NCI-H2081 treated with DMSO at 0.1 percent for 48 hours (cell line): ENCODE data around the gene CPPED1.
"Not testable (repeated sequence)": the region's sequence is repeated elsewhere in the genome, so short reads cannot be mapped to it uniquely, and the experiment has no call there.

Experiments used
- DNase-seq: peaks from one replicate; lab custom pipeline; 2025; lab: John Stamatoyannopoulos, UW

CPPED1 gene

GRCh38 chr16:12767897-12768296 lies 35.8 kb downstream of the CPPED1 start:
- DNase-seq = no peak

- DNase-seq = no peak
Observed at GRCh38 chr16:12766853-12767252, 36.8 kb downstream of the CPPED1 start.

- not testable (repeated sequence) for DNase-seq
Observed at GRCh38 chr16:12766208-12766607, 37.5 kb downstream of the CPPED1 start.

DNA sequence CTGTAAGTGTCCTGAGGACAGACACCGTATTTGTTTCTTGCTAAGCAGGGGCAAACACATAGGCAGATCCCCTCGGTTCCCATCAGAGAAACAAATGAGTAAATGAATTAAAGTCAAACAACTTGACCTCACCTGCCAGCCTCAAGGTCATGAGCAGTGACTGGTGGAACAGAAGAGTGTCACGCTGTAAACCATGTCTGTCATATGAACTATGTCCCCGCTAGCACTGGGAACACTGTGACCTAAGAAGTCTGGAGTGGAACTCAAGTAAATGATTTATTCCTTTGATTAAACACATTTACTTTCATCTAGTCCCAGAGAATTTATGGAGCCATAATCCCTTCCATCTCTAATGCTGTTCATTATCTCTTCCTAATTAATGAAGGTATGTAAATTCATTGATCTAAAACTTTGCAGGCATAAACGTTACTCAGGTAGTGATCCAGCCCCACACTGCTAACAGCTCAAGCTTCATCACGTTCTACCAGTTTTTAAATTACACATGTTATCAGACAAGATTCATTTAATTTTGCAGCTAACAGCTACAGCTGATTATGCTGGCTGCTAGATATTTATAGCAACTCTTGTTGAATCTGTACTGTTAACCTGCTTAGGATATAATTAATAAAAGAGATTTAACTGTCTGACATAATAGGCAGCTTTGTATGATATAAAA lies 38.7 kb downstream of the CPPED1 start:
- no peak for DNase-seq

DNA sequence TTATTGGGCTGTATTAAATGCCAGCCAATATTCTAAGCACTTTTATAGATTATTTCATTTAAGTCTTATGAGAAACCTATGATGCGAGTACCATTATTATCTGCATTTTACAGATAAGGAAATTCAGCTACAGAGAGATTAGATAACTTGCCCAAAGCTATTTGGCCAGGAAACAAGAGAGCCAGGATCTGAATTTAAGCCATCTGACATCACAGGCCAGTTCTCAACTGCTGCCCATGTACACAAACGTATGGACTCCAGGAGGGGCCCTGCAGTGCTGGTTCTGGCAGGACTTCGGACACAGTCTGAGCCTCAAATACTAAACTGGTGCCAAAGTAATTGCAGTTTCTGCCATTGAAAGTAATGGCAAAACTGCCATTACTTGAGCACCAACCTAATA lies 40.2 kb downstream of the CPPED1 start:
- DNase-seq = no peak

DNA sequence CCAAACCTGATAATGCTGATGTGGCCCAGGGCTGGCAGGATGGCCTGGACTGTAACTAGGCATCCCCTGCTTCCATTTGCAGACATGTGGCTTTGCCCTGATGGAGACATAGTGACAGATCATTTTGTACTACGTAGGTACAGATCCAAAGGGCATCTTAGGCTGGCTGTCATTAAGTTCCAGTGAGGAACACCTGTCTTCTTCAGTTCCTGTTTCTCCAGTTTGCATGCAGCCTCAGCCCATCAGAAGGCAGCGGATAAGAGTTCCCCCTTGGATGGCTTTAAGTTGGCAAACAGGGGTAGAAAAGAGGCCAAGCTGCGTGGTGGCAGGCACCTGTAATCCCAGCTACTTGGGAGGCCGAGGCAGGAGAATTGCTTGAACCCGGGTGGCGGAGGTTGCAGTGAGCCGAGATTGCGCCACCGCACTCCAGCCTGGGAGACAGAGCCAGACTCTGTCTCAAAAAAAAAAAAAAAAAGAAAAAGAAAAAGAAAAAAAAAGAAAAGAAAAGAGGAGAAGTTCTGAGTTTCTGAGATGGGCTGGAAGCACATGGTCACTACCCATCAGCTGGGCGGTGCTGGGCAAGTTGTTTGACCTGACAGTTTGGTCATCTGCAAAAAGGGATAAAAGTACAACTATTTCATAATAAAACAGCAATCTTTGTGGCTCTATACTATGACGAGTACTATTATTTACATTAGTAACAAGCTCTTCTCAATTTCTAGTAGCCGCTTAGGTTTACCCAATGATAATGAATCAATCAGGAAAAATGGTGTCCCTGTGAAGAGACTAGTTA lies 42.7 kb downstream of the CPPED1 start:
- no peak for DNase-seq

DNA sequence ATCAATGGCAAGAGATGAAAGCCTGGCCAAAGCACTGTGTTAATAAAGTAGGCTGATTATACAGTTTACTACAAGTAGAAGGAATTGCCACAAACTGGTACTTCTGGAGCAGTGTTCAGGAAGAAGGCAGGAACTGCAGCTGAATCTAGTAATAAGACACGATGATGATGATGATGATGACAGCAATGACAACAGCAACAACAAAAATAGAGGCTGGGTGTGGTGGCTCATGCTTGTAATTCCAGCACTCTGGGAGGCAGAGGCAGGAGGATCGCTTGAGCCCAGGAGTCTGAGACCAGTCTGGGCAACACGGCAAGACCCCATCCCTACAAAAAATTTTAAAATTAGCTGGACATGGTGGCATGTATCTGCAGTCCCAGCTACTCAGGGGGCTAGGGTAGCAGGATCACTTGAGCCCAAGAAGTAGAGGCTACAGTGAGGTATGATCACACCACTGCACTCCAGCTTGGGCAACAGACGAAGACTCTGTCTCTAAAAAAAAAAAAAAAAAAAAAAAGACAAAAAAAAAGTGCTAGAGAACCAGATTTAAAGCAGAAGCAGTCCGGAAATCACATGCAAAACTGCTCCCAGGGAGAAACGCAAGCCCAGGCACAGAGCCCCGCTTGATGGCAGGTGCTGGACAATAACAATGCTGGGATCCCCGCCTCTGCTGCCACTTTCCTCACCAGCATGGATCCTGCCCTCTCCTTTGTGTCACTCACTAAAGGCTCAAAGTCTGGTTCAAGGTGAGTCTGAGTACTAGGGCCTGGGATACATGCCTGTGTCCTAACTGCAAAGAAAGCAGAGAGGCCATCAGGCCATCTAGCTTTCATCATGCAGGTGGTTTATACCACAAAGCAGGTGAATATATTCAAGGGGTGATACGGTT lies 44.8 kb downstream of the CPPED1 start:
- no peak for DNase-seq

DNA sequence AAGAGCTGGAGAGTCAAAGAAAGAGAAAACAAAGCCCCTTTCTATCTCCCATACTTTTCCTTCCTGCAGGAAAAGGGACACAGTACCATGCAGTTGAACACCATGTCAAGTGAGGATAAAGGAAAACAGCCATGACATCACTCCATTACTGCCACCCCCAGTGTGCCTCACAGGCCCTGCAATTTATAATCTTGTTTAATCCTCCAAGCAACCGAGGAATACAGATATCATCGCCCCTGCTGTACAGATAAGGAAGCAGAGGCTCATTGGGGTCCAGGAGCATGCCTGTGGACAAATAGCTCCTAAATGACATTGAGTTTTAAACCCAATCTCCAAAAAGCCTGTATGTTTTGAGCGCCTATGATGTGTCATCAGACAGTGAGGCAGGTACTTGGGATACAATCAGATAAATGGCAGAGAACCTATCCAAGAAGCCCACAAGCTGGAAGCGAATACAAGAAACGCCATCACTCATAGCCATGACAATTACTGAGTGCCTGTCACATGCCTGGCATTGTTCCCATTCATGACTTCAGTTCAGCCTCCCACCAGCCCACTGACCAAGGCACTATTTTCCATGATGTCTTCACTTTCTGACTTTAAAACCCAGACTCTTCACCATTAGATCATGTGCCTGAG lies 45.5 kb downstream of the CPPED1 start:
- DNase-seq = no peak

GRCh38 chr16:12757546-12757945 lies 46.1 kb downstream of the CPPED1 start:
- DNase-seq = no peak

GRCh38 chr16:12754824-12755543 lies 48.7 kb downstream of the CPPED1 start:
- DNase-seq = no peak

DNA sequence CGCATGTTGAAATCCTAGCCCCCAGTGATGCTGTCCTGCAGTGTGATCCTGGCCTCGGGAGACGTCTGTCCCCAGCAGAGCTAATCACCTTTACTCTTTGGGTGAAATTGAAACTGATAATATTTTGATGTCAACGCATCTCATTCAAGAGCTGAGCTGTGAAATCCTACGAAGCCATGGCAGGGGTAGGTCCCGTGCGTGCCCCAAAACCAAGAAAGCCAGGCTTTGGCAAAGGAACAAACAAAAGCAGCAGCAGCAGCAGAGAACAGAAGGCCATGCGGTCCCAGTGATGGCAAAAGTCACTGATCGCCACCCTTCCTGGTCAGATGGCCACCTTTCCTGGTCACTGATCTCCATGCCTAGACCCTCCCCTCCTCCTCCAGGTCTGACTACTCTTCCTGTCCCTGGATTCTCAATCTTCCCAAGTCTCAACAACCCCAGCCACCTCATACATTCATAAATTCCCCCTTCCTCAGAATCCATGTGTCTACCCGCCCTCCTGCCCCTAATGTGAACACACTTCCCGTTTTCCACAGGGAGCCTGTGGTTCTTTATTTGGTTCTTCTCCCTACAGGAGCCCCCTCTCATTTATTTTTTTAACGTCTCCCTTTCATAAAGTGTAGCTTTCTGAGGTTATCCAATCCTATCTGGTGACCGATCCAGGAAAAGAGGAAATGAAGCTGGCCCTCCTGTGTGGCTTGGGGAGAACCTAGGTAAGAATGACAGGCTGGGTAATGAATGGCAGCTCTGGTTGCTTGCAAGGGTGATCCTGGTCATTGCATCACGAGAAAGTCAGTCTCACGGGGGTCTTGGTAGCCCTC lies 50.3 kb downstream of the CPPED1 start:
- no peak for DNase-seq

- no peak for DNase-seq
Observed at GRCh38 chr16:12752159-12752558, 51.5 kb downstream of the CPPED1 start.

DNA sequence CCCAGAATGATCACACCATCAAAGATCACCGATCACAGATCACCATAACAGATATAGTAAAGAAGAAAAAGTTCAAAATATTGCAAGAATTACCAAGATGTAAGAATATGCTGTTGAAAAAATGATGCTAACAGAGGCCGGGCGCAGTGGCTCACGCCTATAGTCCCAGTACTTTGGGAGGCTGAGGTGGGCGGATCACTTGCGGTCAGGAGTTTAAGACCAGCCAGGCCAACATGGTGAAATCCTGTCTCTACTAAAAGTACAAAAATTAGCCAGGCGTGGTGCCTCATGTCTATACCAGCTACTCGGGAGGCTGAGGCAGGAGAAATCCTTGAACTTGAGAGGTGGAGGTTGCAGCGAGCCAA lies 53.2 kb downstream of the CPPED1 start:
- no peak for DNase-seq

- no peak for DNase-seq
Observed at GRCh38 chr16:12749076-12749475, 54.6 kb downstream of the CPPED1 start.

- DNase-seq = no peak
Observed at GRCh38 chr16:12747827-12748226, 55.9 kb downstream of the CPPED1 start.

GRCh38 chr16:12747261-12747660 lies 56.4 kb downstream of the CPPED1 start:
- no peak for DNase-seq

- DNase-seq = no peak
Observed at GRCh38 chr16:12744860-12745259, 58.8 kb downstream of the CPPED1 start.

DNA sequence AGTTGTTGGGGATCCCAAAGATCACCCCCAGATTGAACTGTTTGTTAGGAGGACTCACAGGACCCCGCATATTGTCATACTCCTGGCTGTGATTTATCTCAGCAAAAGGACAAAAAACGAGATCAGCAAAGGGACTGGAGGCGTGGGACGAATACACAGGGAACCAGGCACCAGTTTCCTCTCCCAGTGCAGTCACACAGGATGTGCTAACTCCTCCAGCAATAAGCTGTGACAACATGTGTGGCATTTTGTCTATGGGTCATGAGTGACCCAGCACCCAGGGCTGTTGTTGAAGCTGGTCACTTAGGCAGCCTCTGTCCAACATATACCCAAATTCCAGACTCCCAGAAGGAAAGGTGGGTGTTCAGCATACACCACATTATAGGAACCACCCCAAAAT lies 60.9 kb downstream of the CPPED1 start:
- no peak for DNase-seq

DNA sequence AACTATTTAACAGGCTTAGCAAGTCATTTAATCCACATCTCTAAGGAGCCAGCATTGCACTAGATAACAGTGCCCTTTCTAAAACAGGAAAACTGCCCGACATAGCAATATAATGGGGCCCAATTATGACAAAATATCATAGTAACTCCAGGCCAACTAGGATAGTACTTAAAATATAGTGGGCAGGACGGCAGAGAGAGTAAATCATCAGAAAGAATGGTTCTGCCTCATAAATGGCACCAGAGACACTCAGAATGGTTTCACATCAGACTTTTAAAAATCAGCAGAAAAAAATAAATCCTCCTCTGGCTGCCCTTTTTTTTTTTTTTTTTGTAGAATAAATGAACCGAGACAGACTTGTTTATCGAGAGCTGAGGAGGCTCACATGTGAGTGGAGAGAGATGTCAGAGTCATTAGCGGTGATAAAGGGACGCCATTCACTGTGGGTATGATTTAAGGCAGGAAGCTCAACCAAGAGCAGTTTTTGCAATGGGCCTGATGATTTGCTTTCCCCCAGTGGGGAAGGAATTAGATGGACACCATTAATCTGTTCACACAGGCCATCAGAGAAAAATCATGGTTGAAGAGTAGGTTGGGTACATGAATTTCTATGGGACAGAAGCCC lies 62.6 kb downstream of the CPPED1 start:
- DNase-seq = no peak

GRCh38 chr16:12739738-12740137 lies 63.9 kb downstream of the CPPED1 start:
- DNase-seq = no peak
